ENCODE measurements around the gene SLC6A11. TPM values are rescaled to one million over a fixed set of nuclear protein-coding genes. Genes with fewer than 3 reads are reported as not detected.

Gene SLC6A11
- total RNA-seq, 1 experiment from 2014 or later = 0.85 TPM

DNA sequence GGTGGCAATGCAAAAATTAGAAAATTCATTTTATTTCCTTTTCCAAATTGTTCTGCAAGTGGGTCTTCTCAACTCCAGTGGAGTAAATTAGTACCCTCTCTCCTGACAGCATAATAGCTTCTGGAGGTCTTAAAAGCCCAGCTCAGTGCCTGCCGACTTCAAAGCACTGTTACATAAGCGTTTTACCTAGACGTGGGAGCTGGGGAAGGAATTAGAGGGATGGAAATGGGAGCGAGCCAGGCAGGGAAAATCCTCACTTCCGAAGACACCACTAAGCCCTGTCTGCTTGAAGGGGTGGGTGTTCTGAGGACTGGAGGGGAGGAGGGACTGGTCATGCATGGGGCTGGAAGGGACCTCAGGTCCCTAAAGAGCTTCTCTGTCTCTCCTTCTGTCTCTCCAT is 99.3 kb downstream of the SLC6A11 start (continued):
- TF ChIP-seq ZBTB43 (CRISPR knock-in tag; IDR thresholded peaks at IDR 0.05) (no peak), EMX1 (CRISPR knock-in tag; IDR thresholded peaks at IDR 0.05) (no peak), ZNF396 (CRISPR knock-in tag; IDR thresholded peaks at IDR 0.05; ENCODE audit: borderline replicate concordance) (no peak), ATF6 (CRISPR knock-in tag; IDR thresholded peaks at IDR 0.05) (no peak), OVOL2 (CRISPR knock-in tag; IDR thresholded peaks at IDR 0.05; ENCODE audit: borderline replicate concordance) (no peak), ZNF219 (CRISPR knock-in tag; IDR thresholded peaks at IDR 0.05; ENCODE audit: borderline replicate concordance) (no peak), AR (CRISPR knock-in tag; IDR thresholded peaks at IDR 0.05) (no peak), SP1 (CRISPR knock-in tag; conservative IDR thresholded peaks at IDR 0.05) (no peak), ZNF263 (CRISPR knock-in tag; IDR thresholded peaks at IDR 0.05; ENCODE audit: low read depth) (no peak), KAT7 (CRISPR knock-in tag; IDR thresholded peaks at IDR 0.05; ENCODE audit: borderline replicate concordance) (no peak), RORB (CRISPR knock-in tag; IDR thresholded peaks at IDR 0.05) (no peak), TP53 (CRISPR knock-in tag; IDR thresholded peaks at IDR 0.05) (no peak), IRF2 (CRISPR knock-in tag; IDR thresholded peaks at IDR 0.05; ENCODE audit: borderline replicate concordance, low read depth) (no peak)

DNA sequence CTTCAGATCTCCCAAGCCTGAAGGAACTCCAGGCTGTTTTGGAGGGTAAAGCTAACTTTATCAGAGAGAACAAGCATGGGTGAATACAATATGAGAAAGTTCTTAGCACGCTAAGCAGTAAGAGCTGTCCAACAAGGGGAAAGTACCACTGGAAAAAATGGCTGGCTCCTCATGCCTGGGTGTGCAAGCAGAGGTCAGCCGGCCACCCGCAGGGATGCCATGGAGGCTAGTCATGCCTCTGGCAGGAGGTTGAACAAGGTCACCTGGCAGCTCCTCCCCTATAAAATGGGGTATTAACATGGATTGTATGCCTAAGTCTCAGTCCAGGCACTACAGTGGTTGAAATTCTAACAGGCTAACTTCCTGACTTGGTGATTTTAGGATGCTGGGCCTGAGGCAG is 101.1 kb downstream of the SLC6A11 start:
- CTCF ChIA-PET = interaction anchor here (0.6 kb wide), 1 partner anchor 117 kb away, joined by 4 read pairs; no protein-coding TSS in a partner anchor
- Mint-ChIP-seq H3K36me3 (no peaks in the 10 kb centered on the region), H3K27ac (no peak overlapping the region)
- TF ChIP-seq ZNF263 (CRISPR knock-in tag; IDR thresholded peaks at IDR 0.05; ENCODE audit: low read depth) = no peak
- TF ChIP-seq ATF1 (CRISPR knock-in tag; IDR thresholded peaks at IDR 0.05) = no peak
- no peak for TF ChIP-seq ZBTB43 (CRISPR knock-in tag; IDR thresholded peaks at IDR 0.05)
- TF ChIP-seq MAX (CRISPR knock-in tag; IDR thresholded peaks at IDR 0.05) = no peak
- TF ChIP-seq ERG (CRISPR knock-in tag; IDR thresholded peaks at IDR 0.05) = no peak
- TF ChIP-seq NR1H2 (CRISPR knock-in tag; IDR thresholded peaks at IDR 0.05) = no peak
- no peak for TF ChIP-seq FOXJ3 (CRISPR knock-in tag; IDR thresholded peaks at IDR 0.05; ENCODE audit: borderline replicate concordance)
- no peak for TF ChIP-seq STAT6 (CRISPR knock-in tag; conservative IDR thresholded peaks at IDR 0.05; ENCODE audit: low read depth)
- no peak for TF ChIP-seq AR (CRISPR knock-in tag; IDR thresholded peaks at IDR 0.05)
- TF ChIP-seq PRRX2 (CRISPR knock-in tag; IDR thresholded peaks at IDR 0.05) = no peak

More for the DNA sequence above, 101.1 kb downstream of the SLC6A11 start:
- peaks cover 11% of the 10 kb centered on the region for H3K27me3 Mint-ChIP-seq (ENCODE audit: low read depth)
- ATAC-seq (no peak), DNase-seq (ENCODE audit: low spot score) (no peak)
- H3K4me3 Mint-ChIP-seq = no peak overlapping the region
- H3K9me3 Mint-ChIP-seq = no peaks in the 10 kb centered on the region
- H3K4me1 Mint-ChIP-seq = no peaks in the 10 kb centered on the region
- POLR2A ChIA-PET = no interaction called here

All from WTC11 (cell line).